ENCODE results near the gene PPP1R27. TPM values are rescaled to one million over a fixed set of nuclear protein-coding genes. Genes with fewer than 3 reads are reported as not detected.
A peak's percentile ranks its signal among the peaks of the same experiment; 100 is the strongest.

The PPP1R27 gene
- total and polyA plus RNA-seq, 9 of the 15 experiments (the other 6 are each of a cell fraction or from before 2014, with no cell fraction given): 0.29 to 6.9 (median 1.5) TPM; not detected in 2

DNA sequence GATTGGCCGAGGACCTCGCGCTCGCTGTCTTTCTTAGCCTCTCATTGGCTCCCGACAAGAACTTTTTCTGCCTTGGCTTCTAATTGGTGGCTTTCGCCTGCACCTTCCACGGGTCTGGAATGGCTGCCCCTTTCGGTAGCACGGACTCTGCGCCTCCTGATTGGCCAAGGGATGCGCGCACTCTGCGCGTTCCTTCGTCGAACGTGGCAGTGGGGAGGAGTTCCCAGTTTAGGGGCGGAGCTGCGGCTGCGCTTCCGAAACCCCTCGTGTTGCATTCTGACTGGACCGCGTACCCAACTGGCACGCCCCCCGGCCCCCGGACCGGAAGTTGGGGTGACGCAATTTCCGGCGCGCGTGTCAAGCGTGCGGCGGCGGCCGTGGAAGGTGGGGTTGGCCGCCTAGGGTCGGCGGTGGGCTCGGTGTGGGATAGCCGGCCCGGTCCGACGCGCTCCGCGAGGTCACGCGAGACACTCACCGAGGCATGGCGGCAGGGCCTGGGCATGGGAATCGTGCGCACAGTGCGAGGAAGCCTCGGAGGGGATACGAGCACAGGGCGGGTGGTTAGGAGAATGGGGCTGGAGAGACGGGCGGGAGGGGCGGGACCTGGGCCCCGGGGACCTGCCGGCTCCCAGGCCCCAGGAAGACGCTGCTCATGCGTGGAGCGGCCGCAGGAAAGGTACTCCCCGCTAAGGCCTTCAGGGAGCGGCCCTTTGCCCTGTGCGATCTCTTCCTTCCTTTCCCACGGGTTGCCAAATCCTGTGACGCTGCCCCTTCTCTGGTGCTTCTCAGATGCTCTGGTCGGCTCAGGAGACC is 26.1 kb upstream of the PPP1R27 start (continued):
- TF ChIP-seq NR2C2 (CRISPR knock-in tag; IDR thresholded peaks at IDR 0.05) (no peak), NR2C2 (tag; IDR thresholded peaks at IDR 0.05) (peak; percentile 93), PRPF4 (IDR thresholded peaks at IDR 0.05; ENCODE audit: insufficient read depth, low read depth, low read length, poor library complexity, severe bottlenecking) (peak; percentile 35), ZBTB17 (CRISPR knock-in tag; IDR thresholded peaks at IDR 0.05) (peak; percentile 70; the same call in 1 of the 2 replicates), TBL1XR1 (IDR thresholded peaks at IDR 0.05; ENCODE audit: low read length in 2 of 2) (peak in 1 of 2 experiments; percentile 20; a peak in 1 of 4 replicates), HNRNPH1 (optimal IDR thresholded peaks at IDR 0.05; ENCODE audit: low read depth, low read length) (no peak), HMGXB4 (CRISPR knock-in tag; IDR thresholded peaks at IDR 0.05) (0 out of 2 replicates have a peak, but pooled peaks have one; percentile 6), ZNF175 (CRISPR knock-in tag; IDR thresholded peaks at IDR 0.05; ENCODE audit: low read depth) (peak; percentile 100), ZBTB33 (CRISPR knock-in tag; IDR thresholded peaks at IDR 0.05) (0 out of 2 replicates have a peak, but pooled peaks have one; percentile 26), MTA3 (IDR thresholded peaks at IDR 0.05; ENCODE audit: borderline replicate concordance) (0 out of 2 replicates have a peak, but pooled peaks have one; percentile 30), ZNF507 (tag; conservative IDR thresholded peaks at IDR 0.05) (no peak), TEAD1 (CRISPR knock-in tag; IDR thresholded peaks at IDR 0.05) (peak in 1 of 2 experiments; percentile 94; a peak in 3 of 4 replicates), HEY1 (CRISPR knock-in tag; IDR thresholded peaks at IDR 0.05; ENCODE audit: borderline replicate concordance) (no peak; the same call in 1 of the 2 replicates), EP400 (IDR thresholded peaks at IDR 0.05) (peak; percentile 99), ZNF561 (CRISPR knock-in tag; conservative IDR thresholded peaks at IDR 0.05) (peak; percentile 85), ZBTB2 (IDR thresholded peaks at IDR 0.05) (peak; percentile 80)
- TF ChIP-seq, protein P1, sequence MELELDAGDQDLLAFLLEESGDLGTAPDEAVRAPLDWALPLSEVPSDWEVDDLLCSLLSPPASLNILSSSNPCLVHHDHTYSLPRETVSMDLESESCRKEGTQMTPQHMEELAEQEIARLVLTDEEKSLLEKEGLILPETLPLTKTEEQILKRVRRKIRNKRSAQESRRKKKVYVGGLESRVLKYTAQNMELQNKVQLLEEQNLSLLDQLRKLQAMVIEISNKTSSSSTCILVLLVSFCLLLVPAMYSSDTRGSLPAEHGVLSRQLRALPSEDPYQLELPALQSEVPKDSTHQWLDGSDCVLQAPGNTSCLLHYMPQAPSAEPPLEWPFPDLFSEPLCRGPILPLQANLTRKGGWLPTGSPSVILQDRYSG (tag; conservative IDR thresholded peaks at IDR 0.05; ENCODE audit: low read depth): peak; percentile 98
- TF ChIP-seq, protein P2, sequence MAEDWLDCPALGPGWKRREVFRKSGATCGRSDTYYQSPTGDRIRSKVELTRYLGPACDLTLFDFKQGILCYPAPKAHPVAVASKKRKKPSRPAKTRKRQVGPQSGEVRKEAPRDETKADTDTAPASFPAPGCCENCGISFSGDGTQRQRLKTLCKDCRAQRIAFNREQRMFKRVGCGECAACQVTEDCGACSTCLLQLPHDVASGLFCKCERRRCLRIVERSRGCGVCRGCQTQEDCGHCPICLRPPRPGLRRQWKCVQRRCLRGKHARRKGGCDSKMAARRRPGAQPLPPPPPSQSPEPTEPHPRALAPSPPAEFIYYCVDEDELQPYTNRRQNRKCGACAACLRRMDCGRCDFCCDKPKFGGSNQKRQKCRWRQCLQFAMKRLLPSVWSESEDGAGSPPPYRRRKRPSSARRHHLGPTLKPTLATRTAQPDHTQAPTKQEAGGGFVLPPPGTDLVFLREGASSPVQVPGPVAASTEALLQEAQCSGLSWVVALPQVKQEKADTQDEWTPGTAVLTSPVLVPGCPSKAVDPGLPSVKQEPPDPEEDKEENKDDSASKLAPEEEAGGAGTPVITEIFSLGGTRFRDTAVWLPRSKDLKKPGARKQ (CRISPR knock-in tag; IDR thresholded peaks at IDR 0.05): no peak
